DMS 273 (cell line): ENCODE measurements around the gene PLEKHM1.
"Not testable (repeated sequence)": the region's sequence is repeated elsewhere in the genome, so short reads cannot be mapped to it uniquely, and the experiment has no call there.

Experiments
- DNase-seq: peaks from one replicate; lab custom pipeline; 2025; ENCODE audit not compliant: unreplicated experiment; lab: John Stamatoyannopoulos, UW

PLEKHM1 gene

GRCh38 chr17:45490615-45491433, at the start of gene PLEKHM1:
PLEKHM1 (minus strand) TSS chr17:45490721; CDS start chr17:45482484, 8,237 bp downstream.
- DNase-seq = peak; percentile 90

- DNase-seq = not testable (repeated sequence)
Observed at GRCh38 chr17:45538168-45538567, 47.6 kb upstream of the PLEKHM1 start.

- not testable (repeated sequence) for DNase-seq
Observed at GRCh38 chr17:45506072-45506471, 15.6 kb upstream of the PLEKHM1 start.

- not testable (repeated sequence) for DNase-seq
Observed at GRCh38 chr17:45505183-45505582, 14.7 kb upstream of the PLEKHM1 start.

GRCh38 chr17:45501092-45501707, 10.7 kb upstream of the PLEKHM1 start:
- DNase-seq = not testable (repeated sequence)

GRCh38 chr17:45500478-45500877, 10.0 kb upstream of the PLEKHM1 start:
- not testable (repeated sequence) for DNase-seq

GRCh38 chr17:45499208-45499607, 8.7 kb upstream of the PLEKHM1 start:
- DNase-seq = not testable (repeated sequence)

- DNase-seq = not testable (repeated sequence)
Observed at GRCh38 chr17:45498377-45498776, 7.9 kb upstream of the PLEKHM1 start.

- not testable (repeated sequence) for DNase-seq
Observed at GRCh38 chr17:45497449-45497848, 6.9 kb upstream of the PLEKHM1 start.

GRCh38 chr17:45496507-45496906, 6.0 kb upstream of the PLEKHM1 start:
- not testable (repeated sequence) for DNase-seq

GRCh38 chr17:45494556-45494955, 4.0 kb upstream of the PLEKHM1 start:
- DNase-seq = not testable (repeated sequence)

- DNase-seq = not testable (repeated sequence)
Observed at GRCh38 chr17:45492156-45492555, 1.6 kb upstream of the PLEKHM1 start.

GRCh38 chr17:45490198-45490597, 323 bp downstream of the PLEKHM1 start:
- DNase-seq = peak; percentile 30

GRCh38 chr17:45487704-45488103, 2.8 kb downstream of the PLEKHM1 start:
- peak; percentile 55 for DNase-seq

GRCh38 chr17:45483591-45484216, 6.8 kb downstream of the PLEKHM1 start:
- DNase-seq = not testable (repeated sequence)

GRCh38 chr17:45483177-45483576, 7.3 kb downstream of the PLEKHM1 start:
- DNase-seq = not testable (repeated sequence)

- DNase-seq = peak; percentile 24
Observed at GRCh38 chr17:45482317-45482716, 8.2 kb downstream of the PLEKHM1 start.

GRCh38 chr17:45475436-45475835, 15.1 kb downstream of the PLEKHM1 start:
- DNase-seq = not testable (repeated sequence)

GRCh38 chr17:45472249-45472648, 18.3 kb downstream of the PLEKHM1 start:
- not testable (repeated sequence) for DNase-seq

- not testable (repeated sequence) for DNase-seq
Observed at GRCh38 chr17:45469204-45469563, 21.3 kb downstream of the PLEKHM1 start.

GRCh38 chr17:45468293-45469203, 22.0 kb downstream of the PLEKHM1 start:
- not testable (repeated sequence) for DNase-seq
